CD14-positive monocyte (primary cell): ENCODE results near the gene ZNF90. TPM values are rescaled to one million over a fixed set of nuclear protein-coding genes. Genes with fewer than 3 reads are reported as not detected.
"Not testable (repeated sequence)": the region's sequence is repeated elsewhere in the genome, so short reads cannot be mapped to it uniquely, and the experiment has no call there.

Source experiments
- DNase-seq, 3 donors: peaks; one replicate each; pipeline ENCODE4 v3.0.0-alpha.2; 2011 to 2022
- H2AFZ ChIP-seq: 2 replicates; pipeline ENCODE4 v1.6.0; 2012; ENCODE audit warnings: mild to moderate bottlenecking, low read depth, low read length, inconsistent platforms; ENCODE audit not compliant: insufficient read depth, poor library complexity, severe bottlenecking
- H3K27ac ChIP-seq, 2 donors: 1 replicate in 1 of 2; 2 replicates in 1 of 2; pipeline ENCODE4 v1.5.1; 2012 to 2013; ENCODE audit warnings: low read length in 2 of 2, control low read depth in 1 of 2, inconsistent platforms in 1 of 2, low read depth in 1 of 2, mild to moderate bottlenecking in 1 of 2
- H3K27me3 ChIP-seq, 2 donors: one replicate each; pipeline versions ENCODE4 v1.6.0 to v1.6.1; 2011 to 2013; ENCODE audit warnings: low read length in 2 of 2; ENCODE audit not compliant: control insufficient read depth in 2 of 2, insufficient read depth in 2 of 2
- H3K36me3 ChIP-seq, 2 donors: replicated peaks in 1 of 2; 1 replicate in 1 of 2; 2 replicates in 1 of 2; pipeline versions ENCODE4 v1.5.1 to v1.6.1; 2012 to 2013; ENCODE audit warnings: low read length in 2 of 2, control low read depth in 1 of 2, inconsistent platforms in 1 of 2, mild to moderate bottlenecking in 1 of 2; ENCODE audit not compliant: insufficient read depth in 2 of 2, control insufficient read depth in 1 of 2
- H3K4me1 ChIP-seq, 2 donors: 1 replicate in 1 of 2; 2 replicates in 1 of 2; pipeline versions ENCODE4 v1.5.1 to v1.6.1; 2012 to 2013; ENCODE audit warnings: low read length in 2 of 2, control low read depth in 1 of 2, inconsistent platforms in 1 of 2, mild to moderate bottlenecking in 1 of 2, moderate library complexity in 1 of 2; ENCODE audit not compliant: insufficient read depth in 2 of 2, control insufficient read depth in 1 of 2
- H3K4me2 ChIP-seq: replicated peaks from 2 replicates; pipeline ENCODE3; 2012; ENCODE audit warnings: low read length, moderate library complexity, mild to moderate bottlenecking; ENCODE audit not compliant: poor library complexity, severe bottlenecking; ENCODE audit errors: extremely low read depth
- H3K4me3 ChIP-seq, 3 experiments: fragments of 200-600 bp in 1 of 3; sonication (generic) in 1 of 3; replicated peaks in 1 of 3; 1 replicate in 2 of 3; 2 replicates in 1 of 3; pipeline ENCODE4 v1.5.1; 2011 to 2013; ENCODE audit warnings: low read length in 3 of 3, mild to moderate bottlenecking in 3 of 3, control low read depth in 2 of 3, low read depth in 2 of 3, inconsistent platforms in 1 of 3, moderate library complexity in 1 of 3
- H3K79me2 ChIP-seq: 2 replicates; pipeline ENCODE4 v1.6.0; 2012; ENCODE audit warnings: mild to moderate bottlenecking, control low read depth, inconsistent platforms, low read length, moderate library complexity; ENCODE audit not compliant: insufficient read depth
- H3K9ac ChIP-seq: 2 replicates; pipeline ENCODE4 v1.6.0; 2017; ENCODE audit warnings: low read length, mild to moderate bottlenecking; ENCODE audit not compliant: insufficient read depth, poor library complexity, severe bottlenecking
- H3K9me3 ChIP-seq, 2 donors: replicated peaks in 1 of 2; 1 replicate in 1 of 2; 2 replicates in 1 of 2; pipeline versions ENCODE4 v1.5.1 to v1.6.1; 2012 to 2013; ENCODE audit warnings: low read length in 2 of 2, control low read depth in 1 of 2; ENCODE audit not compliant: control insufficient read depth in 1 of 2, insufficient read depth in 1 of 2
- H4K20me1 ChIP-seq: 2 replicates; pipeline ENCODE4 v1.6.0; 2012; ENCODE audit warnings: mild to moderate bottlenecking, low read length, control low read depth, moderate library complexity; ENCODE audit not compliant: insufficient read depth
- H3K27ac Mint-ChIP-seq, 7 donors: one replicate each; pipeline ENCODE4 v1.8.0; 2020; ENCODE audit warnings: mild to moderate bottlenecking in 7 of 7, mixed read lengths in 7 of 7, moderate library complexity in 6 of 7, inconsistent platforms in 2 of 7
- H3K27me3 Mint-ChIP-seq, 3 donors: one replicate each; pipeline ENCODE4 v1.8.0; 2021 to 2022; ENCODE audit warnings: low read depth in 3 of 3, mild to moderate bottlenecking in 3 of 3, mixed read lengths in 3 of 3, moderate library complexity in 3 of 3, inconsistent platforms in 1 of 3
- H3K36me3 Mint-ChIP-seq, 2 donors: one replicate each; pipeline ENCODE4 v1.8.0; 2020; ENCODE audit warnings: mixed read lengths in 2 of 2, inconsistent platforms in 1 of 2, mild to moderate bottlenecking in 1 of 2
- H3K4me1 Mint-ChIP-seq: one replicate; pipeline ENCODE4 v1.8.0; 2020; ENCODE audit warnings: mild to moderate bottlenecking, mixed read lengths
- H3K4me3 Mint-ChIP-seq, 2 donors: one replicate each; pipeline ENCODE4 v1.8.0; 2020; ENCODE audit warnings: mild to moderate bottlenecking in 2 of 2, mixed read lengths in 2 of 2, moderate library complexity in 1 of 2
- H3K9me3 Mint-ChIP-seq, 7 donors: one replicate each; pipeline ENCODE4 v1.8.0; 2020 to 2022; ENCODE audit warnings: mixed read lengths in 7 of 7, mild to moderate bottlenecking in 6 of 7, moderate library complexity in 6 of 7, inconsistent platforms in 2 of 7
- CTCF ChIP-seq: fragments of 200-600 bp; IDR thresholded peaks from one replicate; pipeline ENCODE4 v1.8.0; 2022; ENCODE audit warnings: antibody characterized with exemption, mild to moderate bottlenecking
- WGBS: methylation state at CpG from one replicate; pipeline ENCODE4 v1.1.5; 2013; ENCODE audit warnings: missing lambda C conversion rate; ENCODE audit not compliant: insufficient coverage; 5-methylcytosine and 5-hydroxymethylcytosine counted together
- intact Hi-C, 2 donors: fragments of 100-400 bp; cut with micrococcal nuclease; formaldehyde crosslinking; loops; one replicate each; pipeline versions ENCODE4 v1.15.0 to v1.15.1; 2023
- polyA plus RNA-seq, 3 donors: library from polyadenylated mRNA; depleted of rRNA in 1 of 3; unstranded in 2 of 3; stranded (reverse) in 1 of 3; fragments of 300-500 nt in 2 of 3; fragments of >200 nt in 1 of 3; fragmentation: Illumina TruSeq in 2 of 3; gene quantifications; 1 replicate in 2 of 3; 2 replicates in 1 of 3; pipeline ENCODE4 v1.2.3, GENCODE V29; 2012 to 2021

ZNF90 gene
- polyA plus RNA-seq, 3 donors, result 0.59 TPM; not detected in 2

GRCh38 chr19:20151617-20152145, 73.9 kb downstream of the ZNF90 start:
- peak overlapping the region in 1 of 7 donors; percentile 24 for H3K27ac Mint-ChIP-seq
- Histone ChIP-seq H3K27ac (no peak overlapping the region), H3K79me2 (no peaks in the 10 kb centered on the region), H3K4me1 (no peaks in the 10 kb centered on the region), H3K4me3 (no peak overlapping the region), H2AFZ (no peak overlapping the region), H3K9me3 (peaks cover 36 to 50% of the 10 kb centered on the region in 2 donors), H4K20me1 (no peaks in the 10 kb centered on the region), H3K27me3 (no peaks in the 10 kb centered on the region), H3K9ac (no peak overlapping the region), H3K36me3 (no peaks in the 10 kb centered on the region), H3K4me2 (no peak overlapping the region)
- no peak for TF ChIP-seq CTCF
- 93% methylated on average over 10 of the region's 12 CpGs for WGBS
- DNase-seq, result no peak
- H3K27me3 Mint-ChIP-seq, result peaks cover 0 to 2% (median 0%) of the 10 kb centered on the region in 3 donors
- H3K36me3 Mint-ChIP-seq, result no peaks in the 10 kb centered on the region
- peaks cover 29 to 64% (median 50%) of the 10 kb centered on the region in 7 donors for H3K9me3 Mint-ChIP-seq
- intact Hi-C loops, result no loop called here
- H3K4me1 Mint-ChIP-seq, result no peaks in the 10 kb centered on the region
- no peak overlapping the region for H3K4me3 Mint-ChIP-seq

- peaks cover 34 to 42% of the 10 kb centered on the region in 2 donors for H3K9me3 ChIP-seq
- H3K27ac ChIP-seq, H3K4me2 ChIP-seq, H3K4me3 Mint-ChIP-seq, H3K9ac ChIP-seq, intact Hi-C loops, H3K36me3 Mint-ChIP-seq, H3K4me1 ChIP-seq, H4K20me1 ChIP-seq, H3K27me3 ChIP-seq, H3K27ac Mint-ChIP-seq, H3K36me3 ChIP-seq, H3K4me3 ChIP-seq, H3K27me3 Mint-ChIP-seq, H2AFZ ChIP-seq, H3K4me1 Mint-ChIP-seq, H3K79me2 ChIP-seq, DNase-seq: not testable (repeated sequence)
- H3K9me3 Mint-ChIP-seq, result peaks cover 30 to 64% (median 50%) of the 10 kb centered on the region in 7 donors
- no CpG with 5 or more reads among the region's 15 CpGs for WGBS
Observed at GRCh38 chr19:20152506-20152905, 74.7 kb downstream of the ZNF90 start.
